ENCODE results near the gene SLC17A7.
A peak's percentile ranks its signal among the peaks of the same experiment; 100 is the strongest.

SLC17A7 gene

DNA sequence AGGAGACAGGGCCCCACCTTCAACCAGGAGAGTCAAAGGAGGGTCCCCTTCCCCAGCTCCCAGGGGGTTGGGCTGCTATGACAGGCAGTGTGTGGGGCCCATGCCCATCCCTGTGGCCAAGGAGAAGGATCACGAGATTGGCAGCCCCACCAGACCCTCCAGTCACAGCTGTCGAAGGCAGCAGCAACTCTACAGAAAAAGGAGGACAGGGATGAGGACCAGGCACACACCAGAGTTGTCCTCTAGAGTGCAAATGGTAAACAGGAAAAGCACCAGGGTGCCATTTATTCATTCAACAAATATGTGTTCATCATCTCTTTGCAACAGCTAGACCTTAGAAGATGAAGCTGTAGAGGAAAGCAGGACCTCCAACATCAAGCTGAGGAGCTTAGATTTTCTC is 22.2 kb downstream of the SLC17A7 start:
- TF ChIP-seq, protein P1, sequence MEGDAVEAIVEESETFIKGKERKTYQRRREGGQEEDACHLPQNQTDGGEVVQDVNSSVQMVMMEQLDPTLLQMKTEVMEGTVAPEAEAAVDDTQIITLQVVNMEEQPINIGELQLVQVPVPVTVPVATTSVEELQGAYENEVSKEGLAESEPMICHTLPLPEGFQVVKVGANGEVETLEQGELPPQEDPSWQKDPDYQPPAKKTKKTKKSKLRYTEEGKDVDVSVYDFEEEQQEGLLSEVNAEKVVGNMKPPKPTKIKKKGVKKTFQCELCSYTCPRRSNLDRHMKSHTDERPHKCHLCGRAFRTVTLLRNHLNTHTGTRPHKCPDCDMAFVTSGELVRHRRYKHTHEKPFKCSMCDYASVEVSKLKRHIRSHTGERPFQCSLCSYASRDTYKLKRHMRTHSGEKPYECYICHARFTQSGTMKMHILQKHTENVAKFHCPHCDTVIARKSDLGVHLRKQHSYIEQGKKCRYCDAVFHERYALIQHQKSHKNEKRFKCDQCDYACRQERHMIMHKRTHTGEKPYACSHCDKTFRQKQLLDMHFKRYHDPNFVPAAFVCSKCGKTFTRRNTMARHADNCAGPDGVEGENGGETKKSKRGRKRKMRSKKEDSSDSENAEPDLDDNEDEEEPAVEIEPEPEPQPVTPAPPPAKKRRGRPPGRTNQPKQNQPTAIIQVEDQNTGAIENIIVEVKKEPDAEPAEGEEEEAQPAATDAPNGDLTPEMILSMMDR (IDR thresholded peaks at IDR 0.05; ENCODE audit: extremely low read depth, insufficient read depth, missing control alignments): no peak
- no peak for DNase-seq (ENCODE audit: low spot score)
- in situ Hi-C loops (cut with MboI; ENCODE audit: low pct_unique_long_range_greater_than_20kb, low sequenced_read_pairs, unreplicated experiment): no loop called here

DNA sequence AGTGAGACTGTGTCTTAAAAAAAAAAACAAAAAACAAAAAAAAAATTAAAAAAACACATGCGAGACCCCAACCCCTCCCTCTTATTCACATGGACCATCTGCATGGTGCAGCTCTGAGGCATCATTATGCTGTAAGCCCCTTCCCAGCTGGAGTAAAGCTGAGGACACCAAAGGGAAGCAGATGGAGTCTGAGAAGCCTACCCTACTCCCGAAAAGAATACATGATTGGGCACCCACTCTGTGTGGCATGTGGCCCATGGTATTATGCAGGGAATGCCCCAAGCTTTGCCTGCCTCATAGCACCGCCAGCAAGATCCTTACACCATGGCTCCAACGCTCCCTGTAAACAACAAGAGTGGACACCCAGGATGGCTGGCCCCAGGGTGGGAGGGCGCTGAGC is 22.8 kb downstream of the SLC17A7 start:
- TF ChIP-seq, protein P1 (IDR thresholded peaks at IDR 0.05; ENCODE audit: extremely low read depth, insufficient read depth, missing control alignments): no peak
- DNase-seq (ENCODE audit: low spot score): no peak
- in situ Hi-C loops (cut with MboI; ENCODE audit: low pct_unique_long_range_greater_than_20kb, low sequenced_read_pairs, unreplicated experiment): no loop called here

DNA sequence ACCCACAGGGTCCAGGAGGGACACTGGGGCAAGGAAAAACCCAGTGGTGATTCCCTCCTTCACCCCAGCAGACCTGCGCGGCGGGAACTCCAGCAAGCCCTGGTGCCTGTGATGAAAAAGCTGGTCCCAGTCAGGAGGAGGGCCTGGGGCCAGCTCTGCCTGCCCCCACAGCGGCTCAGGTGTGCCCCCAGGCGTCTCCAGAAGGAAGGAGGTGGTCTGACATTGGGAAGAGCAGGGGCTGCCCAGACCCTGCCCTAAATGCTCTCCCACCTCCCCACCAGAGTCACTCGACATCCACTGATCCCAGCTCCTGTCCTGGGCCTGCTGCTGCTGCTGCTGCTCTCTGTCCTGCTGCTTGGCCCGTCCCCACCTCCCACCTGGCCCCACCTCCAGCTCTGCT is 24.2 kb downstream of the SLC17A7 start:
- in situ Hi-C loops (cut with MboI; ENCODE audit: low pct_unique_long_range_greater_than_20kb, low sequenced_read_pairs, unreplicated experiment): no loop called here
- TF ChIP-seq, protein P1 (IDR thresholded peaks at IDR 0.05; ENCODE audit: extremely low read depth, insufficient read depth, missing control alignments): no peak
- DNase-seq (ENCODE audit: low spot score): no peak

DNA sequence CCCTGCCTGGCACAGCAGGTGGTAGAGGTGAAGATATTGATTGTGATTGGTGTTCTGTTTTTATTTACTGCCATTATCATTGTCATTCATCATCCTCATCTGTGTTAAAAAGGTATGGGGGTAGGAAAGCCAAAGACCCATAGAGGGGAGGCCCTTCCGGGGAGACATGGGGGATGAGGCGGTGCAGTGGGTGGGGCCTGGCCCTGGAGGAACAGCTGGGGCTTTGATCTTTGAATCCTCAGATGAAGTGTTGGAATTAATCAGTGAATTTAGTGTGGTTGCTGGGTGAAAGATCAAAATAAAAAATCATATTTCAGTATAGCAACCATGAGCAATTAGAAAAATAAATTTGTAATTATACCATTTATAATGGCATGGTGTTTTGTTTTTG is 25.5 kb downstream of the SLC17A7 start:
- in situ Hi-C loops (cut with MboI; ENCODE audit: low pct_unique_long_range_greater_than_20kb, low sequenced_read_pairs, unreplicated experiment): no loop called here
- DNase-seq (ENCODE audit: low spot score): no peak
- TF ChIP-seq, protein P1 (IDR thresholded peaks at IDR 0.05; ENCODE audit: extremely low read depth, insufficient read depth, missing control alignments): no peak

DNA sequence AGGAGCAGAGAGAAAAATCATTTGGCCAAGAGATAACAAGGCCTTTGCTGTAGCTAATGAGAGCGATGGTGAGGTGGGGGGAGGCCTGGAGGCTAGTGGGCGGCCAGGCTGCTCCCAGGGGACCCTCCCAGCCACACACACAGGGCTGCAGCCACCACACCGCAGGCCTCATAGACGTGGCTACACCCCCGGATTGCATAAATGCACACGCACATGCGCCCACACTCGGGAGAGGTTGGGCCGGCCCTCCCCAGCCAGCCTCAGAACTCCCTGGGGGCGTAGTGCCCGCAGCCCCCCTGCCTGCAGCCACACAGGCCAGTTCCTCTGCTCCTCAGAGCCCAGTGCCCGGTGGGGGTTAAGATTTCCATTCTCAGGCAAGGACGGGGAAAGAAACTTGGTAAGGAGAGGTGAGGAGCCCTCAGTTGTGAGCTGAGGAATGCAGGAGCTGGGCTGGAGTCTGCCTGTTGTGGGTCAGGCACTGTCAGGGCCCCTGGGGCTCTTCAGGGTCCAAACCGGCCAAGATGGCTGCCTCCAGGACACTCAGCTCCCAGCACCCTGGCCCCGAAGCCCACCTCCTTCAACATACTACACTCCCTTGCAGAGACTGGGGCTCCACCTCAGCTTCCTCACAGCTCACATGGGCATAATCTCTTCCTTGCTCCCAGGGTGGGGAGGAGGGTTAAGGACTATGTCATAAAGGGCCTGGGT is 26.1 kb downstream of the SLC17A7 start:
- in situ Hi-C loops (cut with MboI; ENCODE audit: low pct_unique_long_range_greater_than_20kb, low sequenced_read_pairs, unreplicated experiment): no loop called here
- TF ChIP-seq, protein P1 (IDR thresholded peaks at IDR 0.05; ENCODE audit: extremely low read depth, insufficient read depth, missing control alignments): no peak
- peak; percentile 85 for DNase-seq (ENCODE audit: low spot score)

DNA sequence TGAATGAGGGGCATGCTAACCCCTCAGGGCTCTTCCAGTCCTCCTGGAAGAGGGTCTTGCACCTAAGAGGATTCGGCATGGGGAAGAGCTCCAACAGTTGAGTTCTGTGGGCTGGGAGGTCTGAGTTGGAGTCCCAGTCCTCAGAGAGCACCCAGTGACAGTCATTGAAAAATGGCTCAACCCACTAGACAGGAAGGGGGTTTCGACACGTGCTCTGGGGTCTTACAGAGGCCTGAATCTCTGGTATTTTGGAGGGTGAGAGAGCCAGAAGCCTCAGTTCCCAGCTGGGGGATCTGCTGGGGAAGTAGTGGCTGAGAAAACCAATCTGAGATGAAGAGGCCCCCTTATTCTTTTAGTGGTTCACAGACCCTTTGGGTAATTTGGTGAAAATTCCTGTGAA is 27.1 kb downstream of the SLC17A7 start:
- TF ChIP-seq, protein P1 (IDR thresholded peaks at IDR 0.05; ENCODE audit: extremely low read depth, insufficient read depth, missing control alignments): no peak
- DNase-seq (ENCODE audit: low spot score): no peak
- in situ Hi-C loops (cut with MboI; ENCODE audit: low pct_unique_long_range_greater_than_20kb, low sequenced_read_pairs, unreplicated experiment): no loop called here
